NB4 (cell line): ENCODE data around the gene SLC25A10.
"Not testable (repeated sequence)": the region's sequence is repeated elsewhere in the genome, so short reads cannot be mapped to it uniquely, and the experiment has no call there.

Experiments used
- DNase-seq: peaks from one replicate; pipeline ENCODE4 v3.0.0; 2010; ENCODE audit warnings: low read depth
- H3K4me3 ChIP-seq: one replicate; pipeline ENCODE4 v1.5.1; 2011; ENCODE audit warnings: mild to moderate bottlenecking, low read depth, low read length, moderate library complexity
- MYC ChIP-seq: IDR thresholded peaks from 2 replicates; pipeline ENCODE4 v1.6.1; 2011; ENCODE audit warnings: low read depth, low read length
- POLR2A ChIP-seq: IDR thresholded peaks from 2 replicates; pipeline ENCODE4 v1.6.1; 2011; ENCODE audit warnings: mild to moderate bottlenecking; ENCODE audit not compliant: insufficient read length; ENCODE audit errors: extremely low read depth
- TF ChIP-seq, protein P1 (sequence below): IDR thresholded peaks from one replicate; pipeline ENCODE4 v1.5.1; 2012; ENCODE audit warnings: low read depth, low read length
- TF ChIP-seq, protein P2 (sequence below): IDR thresholded peaks from 2 replicates; pipeline ENCODE4 v1.6.1; 2011; ENCODE audit warnings: low read depth, low read length

The SLC25A10 gene

DNA sequence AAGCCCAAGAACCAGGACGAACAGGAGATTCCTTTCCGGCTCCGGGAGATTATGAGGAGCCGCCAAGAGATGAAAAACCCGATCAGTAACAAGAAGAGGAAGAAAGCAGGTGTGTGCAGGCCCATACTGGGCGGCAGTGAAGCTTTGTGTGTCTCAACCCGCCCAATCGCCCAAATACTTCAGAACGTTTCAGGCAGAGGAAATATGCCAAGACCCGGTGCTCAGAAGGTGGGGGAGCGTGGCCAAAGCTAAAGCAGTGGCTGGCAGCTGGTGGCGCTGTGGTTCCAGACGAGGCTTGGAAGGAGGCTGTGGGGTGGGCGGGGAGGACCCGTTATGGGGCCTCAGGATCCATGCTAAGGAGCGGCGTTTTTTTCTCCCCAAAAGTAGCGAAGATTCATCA, 44.3 kb upstream of the SLC25A10 start:
- peak; percentile 62 for DNase-seq
- TF ChIP-seq POLR2A = no peak
- TF ChIP-seq, protein P1, sequence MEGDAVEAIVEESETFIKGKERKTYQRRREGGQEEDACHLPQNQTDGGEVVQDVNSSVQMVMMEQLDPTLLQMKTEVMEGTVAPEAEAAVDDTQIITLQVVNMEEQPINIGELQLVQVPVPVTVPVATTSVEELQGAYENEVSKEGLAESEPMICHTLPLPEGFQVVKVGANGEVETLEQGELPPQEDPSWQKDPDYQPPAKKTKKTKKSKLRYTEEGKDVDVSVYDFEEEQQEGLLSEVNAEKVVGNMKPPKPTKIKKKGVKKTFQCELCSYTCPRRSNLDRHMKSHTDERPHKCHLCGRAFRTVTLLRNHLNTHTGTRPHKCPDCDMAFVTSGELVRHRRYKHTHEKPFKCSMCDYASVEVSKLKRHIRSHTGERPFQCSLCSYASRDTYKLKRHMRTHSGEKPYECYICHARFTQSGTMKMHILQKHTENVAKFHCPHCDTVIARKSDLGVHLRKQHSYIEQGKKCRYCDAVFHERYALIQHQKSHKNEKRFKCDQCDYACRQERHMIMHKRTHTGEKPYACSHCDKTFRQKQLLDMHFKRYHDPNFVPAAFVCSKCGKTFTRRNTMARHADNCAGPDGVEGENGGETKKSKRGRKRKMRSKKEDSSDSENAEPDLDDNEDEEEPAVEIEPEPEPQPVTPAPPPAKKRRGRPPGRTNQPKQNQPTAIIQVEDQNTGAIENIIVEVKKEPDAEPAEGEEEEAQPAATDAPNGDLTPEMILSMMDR = peak; percentile 11
- peak overlapping the region; percentile 53 for H3K4me3 ChIP-seq

DNA sequence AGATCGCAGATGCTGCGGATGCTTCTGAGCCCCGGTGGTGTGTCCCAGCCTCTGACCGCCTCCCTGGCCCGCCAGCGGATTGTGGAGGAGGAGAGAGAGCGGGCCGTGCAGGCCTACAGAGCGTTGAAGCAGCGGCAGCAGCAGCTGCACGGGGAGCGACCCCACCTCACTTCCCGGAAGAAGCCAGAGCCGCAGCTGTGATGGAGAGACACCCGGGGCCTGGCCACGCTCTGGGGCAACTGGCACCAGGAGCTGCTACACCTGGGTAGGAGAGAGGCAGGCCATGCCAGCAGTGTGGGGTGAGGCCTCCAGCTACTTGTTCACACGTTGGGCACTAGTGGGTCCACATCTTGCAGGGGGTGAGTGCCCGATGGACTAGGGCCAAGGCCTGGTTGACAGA, 39.6 kb upstream of the SLC25A10 start:
- no peak for DNase-seq
- H3K4me3 ChIP-seq = no peak overlapping the region
- TF ChIP-seq MYC (no peak), POLR2A (no peak)
- TF ChIP-seq, protein P2, sequence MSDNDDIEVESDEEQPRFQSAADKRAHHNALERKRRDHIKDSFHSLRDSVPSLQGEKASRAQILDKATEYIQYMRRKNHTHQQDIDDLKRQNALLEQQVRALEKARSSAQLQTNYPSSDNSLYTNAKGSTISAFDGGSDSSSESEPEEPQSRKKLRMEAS = no peak
- TF ChIP-seq, protein P1 = no peak

DNA sequence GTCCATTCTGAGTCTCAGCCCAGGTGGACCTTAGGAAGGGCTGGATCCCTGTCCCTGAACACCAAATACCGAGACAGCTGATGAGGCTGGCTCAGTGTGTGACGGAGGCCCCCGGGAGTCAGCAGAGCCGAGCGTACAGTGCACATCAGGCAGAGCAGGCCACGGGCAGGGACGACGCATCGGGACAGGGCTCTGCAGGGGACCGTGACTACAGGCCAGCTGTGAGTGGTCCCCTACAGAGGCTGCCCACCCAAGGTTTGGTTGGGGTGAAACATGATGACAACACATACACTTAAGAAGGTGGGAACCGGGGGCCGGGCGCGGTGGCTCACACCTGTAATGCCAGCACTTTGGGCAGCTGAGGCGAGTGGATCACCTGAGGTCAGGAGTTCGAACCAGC, 39.1 kb upstream of the SLC25A10 start:
- no peak for DNase-seq
- TF ChIP-seq, protein P2 = no peak
- TF ChIP-seq POLR2A (no peak), MYC (no peak)
- TF ChIP-seq, protein P1 = no peak
- H3K4me3 ChIP-seq = no peak overlapping the region

DNA sequence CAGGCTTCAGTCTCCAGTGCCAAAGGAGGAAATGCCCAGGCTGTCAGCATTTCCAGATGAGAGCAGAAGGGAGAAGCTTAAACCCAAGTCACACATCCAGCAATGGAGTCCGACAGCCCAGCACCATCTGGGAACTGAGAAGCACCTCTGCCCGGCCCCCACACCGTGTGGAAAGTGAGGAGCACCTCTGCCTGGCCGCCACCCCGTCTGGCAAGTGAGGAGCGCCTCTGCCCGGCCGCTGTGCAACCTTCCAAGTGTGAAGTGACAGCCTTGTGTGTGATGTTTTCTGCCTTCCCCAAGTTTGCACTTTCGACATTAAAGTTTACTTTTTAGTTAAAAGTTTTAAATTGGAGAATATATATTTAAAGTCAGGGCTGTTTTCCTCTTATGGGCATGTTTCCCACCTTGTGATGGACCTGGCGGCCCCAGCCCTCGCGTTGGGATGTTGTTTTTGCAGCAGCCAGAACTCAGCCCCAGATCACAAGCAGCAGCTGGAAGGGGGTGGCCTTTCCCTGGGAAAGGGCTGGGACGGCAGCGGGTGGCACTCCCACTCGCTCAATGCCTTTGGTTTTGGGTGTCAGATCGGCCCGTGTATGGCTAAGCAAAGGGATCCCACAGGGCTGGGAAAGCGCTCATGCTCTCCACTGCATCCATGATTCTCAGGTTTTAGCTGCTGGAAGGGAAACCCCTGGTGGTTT, 38.4 kb upstream of the SLC25A10 start:
- no peak overlapping the region for H3K4me3 ChIP-seq
- TF ChIP-seq MYC (no peak), POLR2A (no peak)
- TF ChIP-seq, protein P1 = no peak
- TF ChIP-seq, protein P2 = no peak
- DNase-seq = no peak

DNA sequence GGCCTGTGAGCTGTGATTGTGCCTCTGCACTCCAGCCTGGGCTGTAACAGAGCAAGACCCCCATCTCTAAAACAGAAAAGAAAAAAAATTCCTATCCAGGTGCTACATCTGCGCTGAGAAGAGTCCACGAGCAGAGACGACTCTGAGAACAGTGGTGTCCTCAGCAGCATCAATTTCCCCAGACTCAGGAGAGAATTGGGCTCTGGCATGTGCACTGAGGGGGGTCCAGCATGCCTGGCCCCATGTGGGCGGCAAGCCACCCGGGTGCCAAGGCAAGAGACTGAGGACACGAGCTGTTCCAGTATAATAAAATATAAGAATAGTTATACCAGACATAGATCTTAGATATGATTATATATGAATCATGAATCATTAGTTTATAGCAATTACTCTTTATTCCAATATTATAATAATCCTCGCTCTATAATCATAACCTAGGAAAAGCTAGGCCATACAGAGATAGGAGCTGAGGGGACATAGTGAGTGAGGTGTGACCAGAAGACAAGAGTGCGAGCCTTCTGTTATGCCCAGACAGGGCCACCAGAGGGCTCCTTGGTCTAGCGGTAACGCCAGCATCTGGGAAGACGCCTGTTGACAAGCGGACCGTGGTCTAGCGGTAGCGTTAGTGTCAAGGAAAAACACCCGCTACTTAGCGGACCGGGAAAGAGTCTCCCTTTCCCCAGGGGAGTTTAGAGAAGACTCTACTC, 36.4 kb upstream of the SLC25A10 start:
- H3K4me3 ChIP-seq = not testable (repeated sequence)
- peak; percentile 52 for DNase-seq

DNA sequence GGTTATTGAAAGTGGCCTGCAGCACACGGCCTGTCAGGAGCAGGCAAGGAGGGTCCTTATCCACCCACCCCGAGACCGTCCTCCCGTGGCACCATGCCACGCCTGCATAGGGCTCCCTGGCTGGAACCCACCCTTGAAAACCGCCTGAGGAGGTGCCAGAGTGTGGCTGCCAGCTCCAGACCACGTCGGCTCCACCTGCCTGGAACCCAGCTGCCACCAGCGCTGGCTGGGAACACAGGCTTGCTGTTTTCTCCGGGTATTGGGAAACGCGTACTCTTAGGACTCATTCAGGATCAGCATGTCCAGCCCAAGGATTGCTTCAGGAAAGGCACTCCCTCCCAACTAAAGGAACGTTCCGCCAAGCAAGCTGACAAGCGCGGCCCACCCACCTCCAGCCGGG, 35.2 kb upstream of the SLC25A10 start:
- no peak overlapping the region for H3K4me3 ChIP-seq
- no peak for DNase-seq
- TF ChIP-seq, protein P1 = no peak
- TF ChIP-seq MYC (no peak), POLR2A (no peak)
- TF ChIP-seq, protein P2 = no peak
